Neural cell (in vitro differentiated cells): ENCODE measurements around the gene ATP11B.

Experiments
- CTCF ChIP-seq: fragments of 450-650 bp; IDR thresholded peaks from 2 replicates; pipeline ENCODE4 v1.5.1; 2014; ENCODE audit warnings: antibody characterized with exemption, mild to moderate bottlenecking, moderate library complexity; ENCODE audit not compliant: poor library complexity, severe bottlenecking
- EP300 ChIP-seq: fragments of 450-650 bp; conservative IDR thresholded peaks from 2 replicates; pipeline ENCODE4 v1.6.1; 2014; ENCODE audit warnings: antibody characterized with exemption, mild to moderate bottlenecking, moderate library complexity; ENCODE audit not compliant: poor library complexity, severe bottlenecking
- EZH2 ChIP-seq: fragments of 200-600, 300-800 bp; shearing (Covaris generic), sonication (generic); IDR thresholded peaks from 2 replicates; pipeline ENCODE4 v1.6.1; 2014; ENCODE audit warnings: antibody characterized with exemption, low read length, borderline replicate concordance, mild to moderate bottlenecking; ENCODE audit not compliant: insufficient read depth, poor library complexity, severe bottlenecking
- POLR2AphosphoS5 ChIP-seq: IDR thresholded peaks from 2 replicates; pipeline ENCODE4 v1.6.1; 2012
- REST ChIP-seq: IDR thresholded peaks from 2 replicates; pipeline ENCODE4 v1.6.1; 2012; ENCODE audit warnings: borderline replicate concordance
- SMC3 ChIP-seq: fragments of 450-650 bp; conservative IDR thresholded peaks from 2 replicates; pipeline ENCODE4 v1.6.1; 2014; ENCODE audit warnings: antibody characterized with exemption, mild to moderate bottlenecking, moderate library complexity; ENCODE audit not compliant: poor library complexity

GRCh38 chr3:182785142-182785541 lies 8.2 kb upstream of the ATP11B start:
- TF ChIP-seq CTCF (no peak), REST (no peak), EP300 (no peak), EZH2 (no peak), POLR2AphosphoS5 (no peak), SMC3 (no peak)
